PC-3 (cell line): ENCODE results near the gene GRK7. TPM values are rescaled to one million over a fixed set of nuclear protein-coding genes. Genes with fewer than 3 reads are reported as not detected.

Experiments
- ATAC-seq: fragments of 200-7000 bp; cut with Tn5 transposase; 2 replicates; pipeline ENCODE4 v1.9.1; 2020; ENCODE audit warnings: mild to moderate bottlenecking, moderate library complexity
- BruUV-seq: library from RNA; stranded (reverse); fragments of 400-500 nt; replicated peaks from 2 replicates; lab custom pipeline; 2021; lab: Mats Ljungman, UMichigan
- CTCF ChIA-PET: fragments of 300-600 bp; sonication (Branson Sonifier 250); formaldehyde crosslinking; loops from one replicate; lab custom pipeline; 2022; ENCODE audit warnings: antibody characterized with exemption; lab: Charles Lee
- POLR2A ChIA-PET: fragments of 300-600 bp; sonication (Branson Sonifier 250); formaldehyde crosslinking; loops from one replicate; lab custom pipeline; 2022; ENCODE audit warnings: antibody characterized with exemption; ENCODE audit not compliant: unreplicated experiment; lab: Charles Lee
- DNase-seq: peaks from one replicate; pipeline ENCODE4 v3.0.0-alpha.2; 2015
- H2AFZ ChIP-seq: fragments of 300-600 bp; sonication (generic); 2 replicates; pipeline ENCODE4 v1.6.0; 2016; ENCODE audit warnings: antibody characterized with exemption, low read length
- H3F3A ChIP-seq: fragments of 300-600 bp; sonication (generic); one replicate; pipeline ENCODE4 v1.6.0; 2017; ENCODE audit warnings: antibody characterized with exemption, low read length, control low read depth, mild to moderate bottlenecking; ENCODE audit not compliant: unreplicated experiment
- H3K27ac ChIP-seq: fragments of 300-600 bp; sonication (generic); 2 replicates; pipeline ENCODE4 v1.5.1; 2016; ENCODE audit warnings: mild to moderate bottlenecking, low read length
- H3K27me3 ChIP-seq: fragments of 300-600 bp; sonication (generic); 2 replicates; pipeline ENCODE4 v1.6.1; 2016; ENCODE audit warnings: low read length, mixed read lengths
- H3K36me3 ChIP-seq: fragments of 300-600 bp; sonication (generic); 2 replicates; pipeline ENCODE4 v1.6.1; 2016; ENCODE audit warnings: low read depth, mixed run types, low read length, mixed read lengths
- H3K4me1 ChIP-seq: fragments of 300-600 bp; sonication (generic); 2 replicates; pipeline ENCODE4 v1.5.1; 2016; ENCODE audit warnings: low read length; ENCODE audit not compliant: insufficient read depth
- H3K4me2 ChIP-seq: fragments of 300-600 bp; sonication (generic); 2 replicates; pipeline ENCODE4 v1.6.0; 2016; ENCODE audit warnings: low read length
- H3K4me3 ChIP-seq: fragments of 300-600 bp; sonication (generic); 2 replicates; pipeline ENCODE4 v1.5.1; 2016; ENCODE audit warnings: mild to moderate bottlenecking, low read length, mixed read lengths
- H3K79me2 ChIP-seq: fragments of 300-600 bp; sonication (generic); 2 replicates; pipeline ENCODE4 v1.6.1; 2017; ENCODE audit warnings: low read length, mixed read lengths
- H3K9ac ChIP-seq: fragments of 300-600 bp; sonication (generic); 2 replicates; pipeline ENCODE4 v1.6.0; 2016; ENCODE audit warnings: mild to moderate bottlenecking, low read length
- H3K9me2 ChIP-seq: fragments of 300-600 bp; sonication (generic); replicated peaks from 2 replicates; pipeline ENCODE4 v1.6.1; 2016; ENCODE audit warnings: mixed run types, low read length, mixed read lengths
- H3K9me3 ChIP-seq: fragments of 300-600 bp; sonication (generic); 2 replicates; pipeline ENCODE4 v1.6.1; 2016; ENCODE audit warnings: low read length, mixed read lengths
- H4K20me1 ChIP-seq: fragments of 300-600 bp; sonication (generic); 2 replicates; pipeline ENCODE4 v1.6.1; 2016; ENCODE audit warnings: low read length, mixed read lengths
- EZH2 ChIP-seq: fragments of 300-600 bp; sonication (generic); IDR thresholded peaks from one replicate; pipeline ENCODE4 v1.6.1; 2017; ENCODE audit warnings: antibody characterized with exemption, mild to moderate bottlenecking, low read length; ENCODE audit not compliant: unreplicated experiment
- EZH2phosphoT487 ChIP-seq: fragments of 300-600 bp; sonication (generic); IDR thresholded peaks from 2 replicates; pipeline ENCODE4 v1.6.1; 2018; ENCODE audit warnings: mild to moderate bottlenecking, antibody characterized with exemption, low read length, borderline replicate concordance
- intact Hi-C: fragments of 100-400 bp; cut with micrococcal nuclease; formaldehyde crosslinking; loops from 2 replicates; pipeline ENCODE4 v1.9.0; 2023
- total RNA-seq: library from RNA; depleted of rRNA; stranded (reverse); fragments of >200 nt; gene quantifications from 2 replicates; pipeline ENCODE4 v1.2.3, GENCODE V29; 2014
- TF ChIP-seq, protein P1 (sequence below): fragments of 300-600 bp; sonication (generic); conservative IDR thresholded peaks from 2 replicates; pipeline ENCODE4 v1.5.1; 2017; ENCODE audit warnings: antibody characterized with exemption, low read depth, mild to moderate bottlenecking, low read length

GRK7 gene
- total RNA-seq, 1 experiment from 2014 or later, result not detected

DNA sequence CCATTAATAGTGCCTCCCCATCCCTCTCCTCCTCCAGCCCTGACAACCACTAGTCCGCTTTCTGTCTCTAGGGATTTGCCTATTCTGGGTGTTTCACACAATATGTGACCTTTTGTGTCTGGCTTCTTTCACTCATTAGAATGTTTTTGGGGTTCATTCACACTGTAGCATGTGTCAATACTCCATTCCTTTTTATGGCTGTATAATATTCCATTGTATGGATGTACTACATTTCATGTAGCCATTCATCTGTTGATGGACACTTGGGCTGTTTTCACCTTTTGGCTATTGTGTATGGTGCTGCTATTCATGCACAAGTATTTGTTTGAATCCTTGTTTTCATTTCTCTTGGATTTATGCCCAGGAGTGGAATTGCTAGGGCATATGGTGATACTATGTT lies 16.5 kb downstream of the GRK7 start:
- Histone ChIP-seq H3F3A (no peaks in the 10 kb centered on the region), H3K4me1 (no peaks in the 10 kb centered on the region), H3K4me3 (no peak overlapping the region), H3K4me2 (no peak overlapping the region), H3K27me3 (no peaks in the 10 kb centered on the region), H2AFZ (no peak overlapping the region), H3K9me2 (no peaks in the 10 kb centered on the region), H4K20me1 (no peaks in the 10 kb centered on the region), H3K9me3 (no peaks in the 10 kb centered on the region), H3K36me3 (no peaks in the 10 kb centered on the region), H3K79me2 (no peaks in the 10 kb centered on the region), H3K9ac (no peak overlapping the region), H3K27ac (no peak overlapping the region)
- ATAC-seq, result no peak
- intact Hi-C loops, result no loop called here
- no peak for DNase-seq
- TF ChIP-seq, protein P1, sequence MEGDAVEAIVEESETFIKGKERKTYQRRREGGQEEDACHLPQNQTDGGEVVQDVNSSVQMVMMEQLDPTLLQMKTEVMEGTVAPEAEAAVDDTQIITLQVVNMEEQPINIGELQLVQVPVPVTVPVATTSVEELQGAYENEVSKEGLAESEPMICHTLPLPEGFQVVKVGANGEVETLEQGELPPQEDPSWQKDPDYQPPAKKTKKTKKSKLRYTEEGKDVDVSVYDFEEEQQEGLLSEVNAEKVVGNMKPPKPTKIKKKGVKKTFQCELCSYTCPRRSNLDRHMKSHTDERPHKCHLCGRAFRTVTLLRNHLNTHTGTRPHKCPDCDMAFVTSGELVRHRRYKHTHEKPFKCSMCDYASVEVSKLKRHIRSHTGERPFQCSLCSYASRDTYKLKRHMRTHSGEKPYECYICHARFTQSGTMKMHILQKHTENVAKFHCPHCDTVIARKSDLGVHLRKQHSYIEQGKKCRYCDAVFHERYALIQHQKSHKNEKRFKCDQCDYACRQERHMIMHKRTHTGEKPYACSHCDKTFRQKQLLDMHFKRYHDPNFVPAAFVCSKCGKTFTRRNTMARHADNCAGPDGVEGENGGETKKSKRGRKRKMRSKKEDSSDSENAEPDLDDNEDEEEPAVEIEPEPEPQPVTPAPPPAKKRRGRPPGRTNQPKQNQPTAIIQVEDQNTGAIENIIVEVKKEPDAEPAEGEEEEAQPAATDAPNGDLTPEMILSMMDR, result no peak
- no peak for TF ChIP-seq EZH2phosphoT487
- TF ChIP-seq EZH2, result no peak
- ChIA-PET CTCF (no interaction called here), POLR2A (no interaction called here)
- no TSS peak for BruUV-seq

- no peak overlapping the region for H3K4me2 ChIP-seq
- ChIA-PET CTCF (interaction anchor here (0.5 to 0.6 kb wide), 3 partner anchors 95 to 498 kb away, joined by 3 read pairs; no protein-coding TSS in a partner anchor), POLR2A (no interaction called here)
These were observed 19.3 kb downstream of the GRK7 start for GRCh38 chr3:141782386-141782932.

GRCh38 chr3:141783632-141784031 lies 20.4 kb downstream of the GRK7 start:
- no peak overlapping the region for H3K4me2 ChIP-seq
- no peaks in the 10 kb centered on the region for H3K36me3 ChIP-seq
- H3F3A ChIP-seq, result no peaks in the 10 kb centered on the region
- no TSS peak for BruUV-seq
- intact Hi-C loops, result no loop called here
- H3K4me3 ChIP-seq, result no peak overlapping the region
- ATAC-seq (no peak), DNase-seq (no peak)
- no peak overlapping the region for H3K27ac ChIP-seq
- CTCF ChIA-PET, result no interaction called here
- no peak overlapping the region for H2AFZ ChIP-seq
- no peaks in the 10 kb centered on the region for H3K9me3 ChIP-seq
- POLR2A ChIA-PET, result no interaction called here
- no peaks in the 10 kb centered on the region for H3K9me2 ChIP-seq
- TF ChIP-seq, protein P1, result no peak
- TF ChIP-seq EZH2, result no peak
- TF ChIP-seq EZH2phosphoT487, result no peak
- H3K9ac ChIP-seq, result no peak overlapping the region
- no peaks in the 10 kb centered on the region for H3K27me3 ChIP-seq
- no peaks in the 10 kb centered on the region for H3K79me2 ChIP-seq
- H3K4me1 ChIP-seq, result no peaks in the 10 kb centered on the region
- no peaks in the 10 kb centered on the region for H4K20me1 ChIP-seq

More at GRCh38 chr3:141782386-141782932, 19.3 kb downstream of the GRK7 start:
- Histone ChIP-seq H3K9ac (no peak overlapping the region), H3K27me3 (no peaks in the 10 kb centered on the region), H2AFZ (no peak overlapping the region), H3K4me3 (no peak overlapping the region), H4K20me1 (no peaks in the 10 kb centered on the region), H3K79me2 (no peaks in the 10 kb centered on the region), H3F3A (no peaks in the 10 kb centered on the region), H3K36me3 (no peaks in the 10 kb centered on the region), H3K4me1 (no peaks in the 10 kb centered on the region), H3K9me3 (no peaks in the 10 kb centered on the region), H3K9me2 (no peaks in the 10 kb centered on the region), H3K27ac (no peak overlapping the region)
- peak; percentile 63 for ATAC-seq
- TF ChIP-seq EZH2 (no peak), EZH2phosphoT487 (no peak)
- TF ChIP-seq, protein P1, result peak; percentile 37
- peak; percentile 34 for DNase-seq
- BruUV-seq, result no TSS peak
- intact Hi-C loops, result loop anchor here (1.0 kb wide), 1 partner anchor 93 kb away; no protein-coding TSS in a partner anchor
